Medulla oblongata (tissue), 1 donor: ENCODE measurements around the gene LEMD2.

Source experiments
- DNase-seq: peaks from one replicate; pipeline ENCODE4 v3.0.0-alpha.2; 2015; ENCODE audit errors: extremely low spot score

The LEMD2 gene

DNA sequence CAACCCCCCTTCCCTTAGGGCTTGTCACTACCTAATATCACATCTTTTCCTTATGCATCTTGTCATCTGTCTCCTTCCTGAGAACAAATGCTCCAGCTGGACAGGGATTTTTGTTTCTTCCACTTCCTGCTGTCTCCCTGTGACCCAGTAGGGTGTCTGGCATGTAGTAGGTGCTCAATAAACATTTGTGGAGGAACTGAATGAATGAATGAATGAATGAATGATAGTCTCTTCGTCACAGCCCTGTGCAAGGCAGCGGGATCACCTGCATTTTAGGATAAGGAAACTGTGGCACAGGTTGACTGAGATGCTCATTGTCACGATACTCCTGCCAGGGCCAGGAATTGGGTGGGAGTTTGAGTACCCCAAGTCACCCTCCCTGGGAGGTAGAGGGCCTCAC is 14.2 kb downstream of the LEMD2 start:
- no peak for DNase-seq

DNA sequence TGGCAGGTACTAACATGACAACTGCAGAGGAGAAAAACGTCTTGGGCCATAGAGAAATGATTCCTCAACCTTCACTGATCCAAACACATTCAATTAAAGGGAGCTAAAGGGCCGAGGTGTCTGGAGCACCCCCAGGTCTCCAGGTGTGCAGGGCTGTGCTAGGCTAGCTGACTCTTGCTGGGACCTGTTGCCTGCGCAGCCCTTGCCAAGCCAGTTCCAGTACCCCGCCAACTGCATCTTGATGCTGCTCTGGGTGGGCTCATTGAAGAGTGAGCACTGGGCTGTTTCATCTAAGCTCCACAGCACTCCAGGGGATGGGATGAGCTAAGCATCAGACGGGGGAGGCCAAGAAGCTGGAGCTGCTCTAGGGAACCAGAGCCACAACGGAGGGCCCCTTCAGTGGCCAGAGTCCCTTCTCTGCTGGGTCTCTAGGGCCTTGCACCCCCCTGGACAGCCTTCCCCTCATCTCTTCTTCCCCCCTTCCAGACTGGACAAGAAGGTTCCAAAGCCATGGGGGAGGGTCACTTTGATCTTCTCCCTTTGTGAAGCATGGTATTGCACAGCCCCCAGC is 15.9 kb downstream of the LEMD2 start:
- DNase-seq = no peak

DNA sequence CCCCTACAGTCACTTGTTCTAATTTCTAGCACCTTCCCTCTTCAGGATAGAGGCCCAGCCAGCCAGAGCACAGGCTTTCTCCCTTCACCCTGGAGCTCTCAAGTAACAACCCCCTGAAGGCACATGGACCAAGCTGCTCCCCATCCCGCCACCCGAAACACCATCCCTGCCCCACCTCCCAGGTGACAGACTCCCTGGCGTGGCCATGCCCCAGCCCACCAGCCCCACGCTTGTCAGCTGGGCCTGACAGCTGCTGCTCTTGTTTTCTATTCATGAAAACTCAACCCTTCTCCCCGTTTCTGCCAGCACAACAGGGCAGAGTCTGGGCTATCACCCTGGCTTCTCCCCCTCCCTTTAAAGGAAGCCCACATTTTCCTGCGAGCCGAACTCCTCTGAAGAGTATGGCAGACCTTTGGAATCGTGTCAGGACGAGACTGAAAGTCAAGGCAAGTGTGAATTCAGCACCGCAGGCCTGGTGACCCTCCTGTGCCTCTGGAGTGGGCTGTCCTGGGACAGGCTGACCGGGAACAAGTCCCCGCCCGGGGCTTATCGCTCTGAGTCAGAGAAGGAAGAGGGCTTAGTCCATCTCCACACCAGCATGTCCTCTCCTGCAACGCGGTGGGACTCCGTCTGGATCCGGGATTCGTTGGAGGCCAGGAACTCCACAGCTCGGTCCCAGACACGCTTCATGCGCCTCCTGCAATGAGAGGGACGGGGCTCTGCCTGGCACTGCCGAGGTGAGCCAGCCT is 16.7 kb downstream of the LEMD2 start:
- no peak for DNase-seq

DNA sequence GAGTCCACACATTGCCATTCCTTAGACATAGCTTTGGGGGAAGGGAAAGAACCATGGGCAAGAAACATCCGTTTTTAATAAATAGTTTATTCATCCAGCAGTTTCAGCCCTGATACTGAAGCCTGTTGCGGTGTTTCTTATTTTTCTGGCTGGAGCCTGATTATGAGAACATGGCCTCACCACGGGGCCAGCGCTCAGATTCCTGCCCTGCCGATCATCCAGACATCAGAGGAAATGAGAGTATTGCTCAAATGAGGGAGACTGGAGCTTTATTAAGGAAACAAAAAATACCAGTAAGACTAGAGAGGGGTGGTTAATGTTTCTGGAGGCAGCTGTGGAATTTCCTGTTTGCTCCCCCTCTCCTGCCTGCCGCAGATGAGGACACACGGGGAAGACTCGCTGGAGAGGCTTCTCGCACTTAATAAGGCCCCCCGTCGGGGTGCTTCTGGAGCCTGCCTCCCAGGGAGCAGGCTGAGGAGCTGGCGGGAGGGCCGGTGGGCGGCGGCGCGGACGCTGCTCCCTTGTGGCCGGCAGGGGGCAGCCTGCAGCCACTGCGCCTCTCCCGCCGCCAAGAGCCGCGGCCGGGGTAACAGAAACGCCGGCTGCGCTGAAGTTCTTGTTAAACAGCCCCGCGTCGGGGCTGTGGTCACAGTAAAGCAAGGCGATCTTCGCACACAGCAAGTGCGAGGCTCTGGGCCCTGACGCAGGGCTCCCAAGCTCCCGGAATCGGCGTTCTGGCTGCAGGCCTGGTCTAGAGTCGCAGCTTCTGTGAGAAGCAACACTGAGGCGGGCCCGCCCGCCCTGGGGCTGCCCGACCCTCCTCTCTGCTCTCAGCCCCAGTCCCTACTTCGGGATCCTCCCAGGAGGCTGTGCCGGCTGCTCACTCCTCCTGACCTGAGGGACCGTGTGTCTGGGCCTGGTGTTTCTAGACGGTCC is 17.5 kb downstream of the LEMD2 start:
- peak; percentile 68 for DNase-seq

DNA sequence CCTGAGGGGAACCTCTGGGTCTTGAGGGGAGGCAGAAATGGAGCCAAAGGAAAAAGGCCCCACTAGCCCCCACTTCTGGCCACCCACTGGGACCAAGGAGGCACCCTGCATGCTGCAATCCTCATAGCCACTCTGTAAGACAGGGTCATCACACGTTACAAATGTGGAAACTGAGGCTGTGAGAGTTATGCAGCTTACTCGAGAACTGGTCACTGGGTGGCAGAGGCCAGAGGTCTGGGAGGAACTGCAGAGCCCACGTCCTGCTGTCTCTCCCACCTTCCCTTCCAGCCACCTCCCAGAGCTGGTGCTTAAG is 18.1 kb downstream of the LEMD2 start:
- DNase-seq = no peak

DNA sequence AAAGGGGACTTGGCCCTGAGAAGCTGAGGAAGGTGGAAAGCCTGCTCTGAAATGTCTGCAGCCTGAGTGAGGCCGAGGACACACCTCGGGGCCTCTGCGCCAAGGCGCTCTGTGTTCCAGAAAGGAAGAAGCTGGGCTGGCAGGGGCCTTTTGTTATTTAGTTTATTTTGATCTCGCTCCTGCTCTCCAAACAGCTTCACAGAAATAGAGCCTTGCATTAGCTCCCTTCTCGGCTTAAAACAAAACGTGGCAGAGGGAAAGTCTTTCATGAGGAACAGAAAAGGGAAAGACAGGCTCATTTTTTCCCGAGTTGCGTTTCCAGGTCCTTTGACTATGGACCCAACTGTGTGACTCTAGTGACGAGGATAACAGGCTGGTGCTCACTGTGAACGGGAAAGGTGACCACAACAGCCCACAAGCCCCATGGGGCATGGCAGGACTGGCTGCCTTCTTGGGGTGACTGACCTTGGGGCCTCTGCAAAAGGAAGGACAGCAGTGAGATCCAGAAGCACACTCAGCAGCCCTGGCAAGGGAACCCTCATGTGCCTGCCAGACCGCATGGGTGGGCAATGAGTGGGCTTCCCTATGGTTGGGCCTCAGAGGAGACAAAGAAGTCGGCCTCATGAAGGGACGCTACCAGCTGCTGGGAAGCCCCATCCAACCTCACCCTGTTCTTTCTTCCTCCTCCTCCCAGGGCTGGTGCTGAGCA is 18.7 kb downstream of the LEMD2 start:
- no peak for DNase-seq

DNA sequence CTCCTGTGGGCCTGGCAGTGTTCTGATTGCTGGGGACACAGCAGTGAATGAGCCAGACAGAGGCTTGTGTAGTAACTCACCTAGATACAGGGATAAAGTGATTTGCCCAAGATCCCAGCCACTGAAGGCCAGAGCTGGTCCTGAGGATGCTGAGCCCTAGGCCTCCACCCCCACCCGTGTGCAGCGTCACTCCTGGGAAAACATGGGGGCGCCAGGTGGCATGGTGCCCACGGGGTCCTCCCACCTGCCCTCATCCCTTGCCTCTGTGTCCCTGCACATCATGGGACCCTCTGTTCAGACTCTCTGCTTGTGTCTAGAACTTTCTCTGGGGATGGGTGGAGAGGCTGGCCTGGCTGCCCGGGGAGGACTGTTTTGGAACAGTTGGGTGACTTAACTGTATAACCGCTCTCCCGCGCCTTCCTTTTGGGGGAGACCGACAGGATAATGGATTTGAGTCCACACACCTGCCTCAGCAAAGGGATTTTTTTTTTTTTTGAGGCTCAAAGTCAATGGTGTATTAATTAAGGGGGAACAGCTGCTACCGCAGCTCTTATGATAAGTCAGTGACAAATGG is 19.6 kb downstream of the LEMD2 start:
- DNase-seq = no peak

DNA sequence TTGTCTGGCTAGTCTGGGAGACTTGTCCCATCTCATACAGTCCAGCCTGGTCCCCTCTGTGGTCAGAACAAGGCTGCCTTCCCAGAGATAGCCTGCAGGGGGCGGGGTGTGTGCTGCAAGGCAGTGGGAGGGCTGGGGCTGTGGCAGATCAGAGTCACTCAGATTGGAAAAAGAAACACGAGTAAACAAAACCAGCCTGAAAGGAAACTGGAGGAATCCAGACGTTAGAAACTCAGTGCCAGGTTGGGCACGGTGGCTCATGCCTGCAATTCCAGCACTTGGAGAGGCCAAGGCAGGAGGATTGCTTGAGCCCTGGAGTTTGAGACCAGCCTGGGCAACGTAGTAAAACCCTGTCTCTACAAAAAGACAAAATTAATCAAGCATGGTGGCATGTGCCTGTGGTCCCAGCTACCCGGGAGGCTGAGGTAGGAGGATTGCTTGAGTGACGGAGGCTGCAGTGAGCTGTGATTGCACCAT is 20.2 kb downstream of the LEMD2 start:
- DNase-seq = peak; percentile 83

DNA sequence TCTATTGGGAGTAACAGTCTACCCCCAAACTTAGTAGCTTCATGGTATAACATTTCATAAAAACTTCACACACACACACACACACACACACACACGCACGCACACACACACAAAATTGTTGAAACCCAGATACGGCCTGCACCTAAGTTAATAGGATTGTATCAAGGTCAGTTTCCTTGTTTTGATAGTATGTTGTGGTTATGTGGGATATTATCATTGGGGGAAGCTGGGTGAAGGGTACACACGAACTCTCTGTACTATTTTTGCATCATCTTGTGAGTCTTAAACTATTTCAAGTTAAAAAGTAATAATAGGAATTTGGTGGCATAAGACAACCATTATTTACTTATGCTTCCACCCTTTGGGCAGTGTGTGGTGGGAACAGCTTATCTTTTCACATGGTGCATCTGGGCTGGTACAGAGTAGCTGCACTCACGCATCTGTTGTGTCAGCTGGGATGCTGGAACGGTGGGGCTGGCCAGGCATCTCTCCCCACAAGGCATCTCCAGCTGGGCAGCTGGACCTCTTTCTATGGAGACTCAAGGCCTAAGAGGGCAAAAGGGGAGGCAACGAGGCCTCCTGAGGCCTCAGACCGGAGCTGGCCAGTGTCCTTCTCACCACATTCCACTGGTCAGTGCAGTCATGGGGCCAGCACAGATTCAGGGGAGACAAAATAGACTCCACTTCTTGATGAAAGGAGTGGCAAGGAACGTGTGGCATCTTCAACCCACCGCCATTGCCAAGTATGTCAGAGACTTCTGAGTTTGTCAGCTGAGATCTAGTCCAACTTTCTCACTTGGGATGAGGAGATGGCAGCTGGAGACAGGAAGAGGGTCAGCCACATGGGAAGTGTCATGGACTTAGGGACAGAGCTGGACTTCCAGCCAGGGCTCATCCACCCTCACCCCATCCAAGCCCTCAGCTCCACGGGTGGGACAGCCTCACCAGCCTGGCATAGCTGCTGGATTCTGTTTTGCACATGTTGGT is 21.7 kb downstream of the LEMD2 start:
- no peak for DNase-seq

DNA sequence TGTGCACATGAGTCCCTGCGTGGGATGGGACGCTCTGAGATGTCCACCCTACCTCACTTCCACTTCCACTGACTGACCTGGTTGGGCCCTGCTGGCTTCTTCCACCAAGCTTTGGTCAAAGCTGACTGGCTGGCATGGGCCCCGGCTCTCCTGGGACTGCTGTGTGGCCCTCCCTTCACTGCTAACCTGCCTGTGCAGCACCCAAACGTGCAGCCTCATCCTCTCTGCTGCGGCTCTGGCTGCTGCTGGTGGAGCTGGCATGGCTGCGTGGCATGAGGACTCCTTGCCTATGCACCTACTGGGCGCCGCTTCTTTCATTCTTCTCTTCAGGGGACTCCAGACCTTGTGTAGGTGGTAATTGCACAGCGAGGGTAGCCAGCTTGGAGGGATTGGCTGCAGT is 23.6 kb downstream of the LEMD2 start:
- DNase-seq = no peak

DNA sequence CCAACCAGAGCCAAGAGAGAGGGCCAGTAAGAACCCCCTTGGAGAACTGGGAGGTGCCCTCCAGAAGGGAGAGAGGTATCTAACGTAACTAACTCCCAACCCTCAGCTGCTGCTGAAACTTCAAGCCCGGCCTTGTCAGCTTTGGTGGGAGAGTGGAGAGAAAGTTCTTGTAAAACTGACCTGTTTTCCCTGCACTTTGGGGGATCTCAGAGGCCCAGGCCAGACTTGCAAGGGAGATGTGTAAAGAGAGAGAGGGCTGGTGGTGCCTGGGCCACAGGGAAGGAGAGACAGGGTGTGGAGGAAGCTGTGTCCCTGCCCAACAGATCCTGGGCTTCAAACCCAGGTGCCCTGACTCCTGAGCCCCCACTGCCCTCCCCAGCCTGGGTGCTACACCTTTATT is 24.9 kb downstream of the LEMD2 start:
- DNase-seq = no peak

DNA sequence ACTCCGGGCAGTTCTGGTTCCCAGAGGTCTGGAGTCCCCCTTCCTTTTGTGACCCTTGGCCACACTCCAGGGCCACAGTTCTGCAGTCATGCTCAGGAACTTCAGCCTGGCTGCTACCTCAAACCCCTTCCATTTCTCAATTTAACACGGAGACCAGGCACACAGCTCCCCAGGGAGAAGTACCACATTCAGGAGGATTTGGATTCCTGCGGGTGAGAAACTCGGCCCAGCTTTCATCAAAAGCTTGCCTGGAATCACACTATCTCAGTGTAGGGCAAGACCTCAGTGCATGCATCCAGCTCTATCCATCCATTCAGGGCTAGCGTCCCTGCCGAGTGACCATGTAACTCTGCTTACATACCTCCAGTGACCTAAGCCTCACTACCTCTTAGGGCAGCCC is 25.4 kb downstream of the LEMD2 start:
- no peak for DNase-seq

DNA sequence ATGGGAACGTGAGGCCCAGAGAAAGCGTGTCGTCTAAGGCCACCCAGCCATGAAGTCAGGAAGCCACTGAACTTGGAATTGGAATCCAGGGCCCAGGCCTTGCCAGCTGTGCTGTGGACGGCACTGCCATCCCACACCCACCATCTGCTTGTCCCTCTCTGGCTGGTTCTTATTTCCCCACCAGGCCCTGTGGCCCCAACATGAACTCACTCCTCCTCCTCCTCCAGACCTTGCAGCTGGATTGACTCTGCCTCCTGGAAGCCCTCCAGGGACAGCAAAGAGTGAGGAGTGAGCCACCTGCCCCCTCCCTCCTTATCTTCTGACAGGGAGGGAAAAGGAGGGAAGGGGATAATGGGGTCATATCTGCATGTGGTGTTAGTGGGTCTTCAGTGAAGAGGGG is 26.2 kb downstream of the LEMD2 start:
- no peak for DNase-seq

DNA sequence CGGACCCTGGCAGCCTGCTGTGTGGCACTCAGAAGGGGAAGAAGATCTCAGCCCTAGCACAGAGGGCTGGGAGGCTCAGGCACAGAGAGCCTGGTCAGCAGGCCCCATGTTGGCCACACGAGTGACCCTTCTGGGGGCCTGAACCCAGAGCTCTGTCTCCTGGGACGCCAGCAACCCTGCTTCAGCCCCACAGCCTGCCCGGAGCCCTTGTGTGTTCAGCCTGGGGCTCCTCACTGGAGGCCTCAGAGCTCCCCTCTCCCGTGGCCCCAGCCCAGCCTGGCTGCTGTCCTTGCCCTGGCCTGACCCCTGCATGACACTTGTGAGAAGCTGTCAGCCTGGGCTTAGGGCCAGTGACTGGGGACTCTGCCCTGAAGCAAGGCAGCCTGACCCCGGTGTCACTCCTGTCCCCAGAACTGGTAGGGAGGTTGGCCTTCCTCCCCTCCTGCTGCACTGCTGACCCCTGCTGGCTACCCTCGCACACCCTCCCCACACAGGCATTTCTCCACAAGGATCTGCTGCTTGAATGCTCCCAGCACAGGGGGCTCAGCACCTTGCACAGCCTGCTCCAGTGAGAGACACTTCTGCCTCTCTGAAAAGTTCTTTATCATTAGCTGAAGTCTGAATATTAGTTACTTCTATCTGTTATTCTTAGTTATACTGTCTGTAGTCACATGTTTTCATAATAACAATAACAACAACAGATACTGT is 26.9 kb downstream of the LEMD2 start:
- DNase-seq = peak; percentile 74

DNA sequence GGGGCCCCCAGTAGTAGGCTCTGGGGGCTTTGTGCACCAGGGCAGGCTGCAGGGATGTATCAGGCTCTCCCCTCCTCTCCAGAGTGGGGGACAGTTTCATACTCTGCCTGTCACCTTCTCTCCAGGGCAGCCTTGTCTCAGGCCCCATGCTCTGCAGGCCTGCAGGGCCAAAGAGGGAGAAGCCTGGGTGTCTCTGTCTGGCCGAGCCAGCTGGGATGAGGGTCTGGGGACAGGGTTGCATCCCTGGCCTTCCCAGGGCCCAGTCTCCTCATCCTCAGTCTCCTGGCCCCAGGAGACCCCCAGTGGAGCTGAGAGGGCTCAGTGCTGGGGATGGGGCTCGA is 27.4 kb downstream of the LEMD2 start:
- DNase-seq = no peak

DNA sequence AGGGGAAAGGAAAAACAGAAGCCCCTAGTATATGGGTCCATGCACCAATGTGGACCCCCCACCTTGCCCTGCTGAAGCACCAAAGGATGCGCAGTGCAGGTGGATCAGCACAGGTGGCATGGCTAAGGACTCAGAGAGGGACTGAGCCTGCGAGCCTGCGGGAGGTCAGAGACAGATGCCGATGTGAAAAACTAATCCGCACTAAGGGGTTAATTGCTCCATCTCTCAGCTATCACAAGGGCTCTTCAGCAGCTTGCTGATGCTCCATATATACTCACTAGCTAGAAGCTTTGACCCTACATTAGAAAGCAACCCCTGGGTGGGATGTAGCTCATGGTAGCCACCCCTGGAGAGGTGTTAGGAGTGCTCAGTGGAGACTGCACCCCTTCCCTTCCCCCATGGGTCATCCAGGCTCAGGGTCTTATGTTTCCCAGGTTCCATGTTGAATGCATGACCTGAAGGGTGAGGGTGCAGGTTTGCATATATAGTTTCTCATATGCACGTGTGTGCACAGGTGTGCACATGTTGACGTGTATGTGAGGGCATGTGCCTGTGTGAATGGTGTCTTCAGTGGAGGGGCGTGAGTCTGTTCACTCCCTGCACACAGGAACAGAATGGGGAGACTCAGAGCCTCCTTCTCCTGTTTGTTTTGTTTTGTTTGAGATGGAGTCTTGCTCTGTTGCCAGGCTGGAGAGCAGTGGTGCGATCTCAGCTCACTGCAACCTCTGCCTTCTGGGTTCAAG is 28.9 kb downstream of the LEMD2 start:
- no peak for DNase-seq

DNA sequence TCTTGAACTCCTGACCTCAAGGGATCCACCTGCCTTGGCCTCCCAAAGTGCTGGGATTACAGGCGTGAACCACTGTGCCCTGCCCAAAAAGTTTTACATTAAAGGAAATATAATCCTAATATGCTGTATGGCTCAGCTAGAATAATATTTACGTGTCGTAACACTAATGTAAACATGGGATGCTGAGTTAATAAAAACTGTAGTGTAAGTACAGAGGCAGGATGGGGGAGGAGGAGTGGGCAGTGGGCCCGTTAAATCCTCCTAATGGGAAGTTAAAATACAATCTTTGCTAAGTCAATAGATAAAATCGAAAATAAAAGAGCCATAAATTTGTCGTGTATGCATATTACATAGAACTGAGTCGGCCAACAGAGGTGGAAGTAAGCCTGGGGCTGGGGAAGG is 30.1 kb downstream of the LEMD2 start:
- DNase-seq = no peak

DNA sequence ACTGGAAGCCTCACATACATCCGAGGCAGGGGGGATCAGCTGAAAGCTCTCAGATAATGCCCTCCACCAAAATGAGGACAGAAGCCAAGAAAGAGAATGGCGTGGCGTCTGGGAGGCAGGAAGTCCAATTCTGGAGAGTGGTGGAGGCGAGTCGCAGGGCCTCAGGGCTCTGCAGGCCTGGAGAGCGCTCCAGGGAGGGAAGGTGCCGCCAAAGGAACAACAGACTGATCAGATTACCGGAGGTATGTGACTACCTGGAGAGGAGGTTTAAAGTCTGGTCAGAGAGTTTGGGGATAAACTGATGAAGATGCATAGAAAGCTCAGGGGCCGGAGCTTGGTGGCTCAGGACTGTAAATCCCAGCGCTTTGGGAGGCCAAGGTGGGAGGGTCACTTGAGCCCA is 31.0 kb downstream of the LEMD2 start:
- no peak for DNase-seq

DNA sequence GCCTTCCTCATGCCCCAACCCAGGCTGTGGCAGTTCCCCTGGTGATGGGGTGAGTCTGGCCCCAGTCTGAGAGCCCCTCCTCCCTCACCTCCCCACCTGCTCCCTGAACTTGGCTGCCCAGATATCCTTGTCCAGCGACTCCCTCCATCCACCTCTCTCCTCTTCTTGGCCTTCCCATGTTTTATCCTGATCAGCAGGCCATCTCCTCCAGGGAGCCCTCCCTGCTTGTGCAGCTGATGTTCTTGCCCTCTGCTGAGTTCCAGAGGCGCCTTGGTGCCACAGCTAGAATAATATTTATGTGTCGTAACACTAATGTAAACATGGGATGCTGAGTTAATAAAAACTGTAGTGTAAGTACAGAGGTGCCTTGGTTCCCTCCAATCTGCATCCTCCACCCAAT is 31.8 kb downstream of the LEMD2 start:
- no peak for DNase-seq
